Stomach (tissue), 9 donors: ENCODE results near the gene MYH14. TPM values are rescaled to one million over a fixed set of nuclear protein-coding genes. Genes with fewer than 3 reads are reported as not detected.

Source experiments
- DNase-seq, 2 donors: peaks; one replicate each; pipeline versions ENCODE4 v3.0.0 to v3.0.0-alpha.2; 2013 to 2019
- H3K27ac ChIP-seq, 5 donors: fragments of 200-600 bp in 4 of 5; sonication (generic) in 4 of 5; one replicate each; pipeline ENCODE4 v1.5.1; 2013 to 2019; ENCODE audit warnings: mild to moderate bottlenecking in 1 of 5, moderate library complexity in 1 of 5
- H3K27me3 ChIP-seq, 3 donors: fragments of 200-600 bp; sonication (generic); one replicate each; pipeline ENCODE4 v1.5.1; 2017 to 2019; ENCODE audit warnings: mixed run types in 1 of 3
- H3K36me3 ChIP-seq, 4 donors: fragments of 200-600 bp; sonication (generic); 1 replicate in 3 of 4; 2 replicates in 1 of 4; pipeline ENCODE4 v1.5.1; 2016 to 2019
- H3K4me1 ChIP-seq, 4 donors: fragments of 200-600 bp; sonication (generic); one replicate each; pipeline ENCODE4 v1.5.1; 2016 to 2019
- H3K4me3 ChIP-seq, 4 donors: fragments of 200-600 bp; sonication (generic) in 3 of 4; one replicate each; pipeline ENCODE4 v1.5.1; 2016 to 2019; ENCODE audit warnings: mild to moderate bottlenecking in 1 of 4
- H3K9me3 ChIP-seq, 4 donors: fragments of 200-600 bp; sonication (generic); one replicate each; pipeline ENCODE4 v1.5.1; 2016 to 2019
- CTCF ChIP-seq, 7 experiments: fragments of 450-650 bp in 4 of 7; fragments of 200-600 bp in 3 of 7; sonication (generic) in 3 of 7; IDR thresholded peaks; one replicate each; pipeline ENCODE4 v1.5.1; 2016 to 2019; ENCODE audit warnings: antibody characterized with exemption in 7 of 7, control low read depth in 2 of 7, mild to moderate bottlenecking in 1 of 7
- EP300 ChIP-seq: sonication (generic); formaldehyde crosslinking; IDR thresholded peaks from one replicate; pipeline ENCODE4 v1.6.1; 2017; ENCODE audit warnings: antibody characterized with exemption
- POLR2A ChIP-seq, 4 donors: fragments of 450-650 bp; IDR thresholded peaks; one replicate each; pipeline ENCODE4 v1.6.1; 2016; ENCODE audit warnings: antibody characterized with exemption in 4 of 4, control low read depth in 2 of 4, mild to moderate bottlenecking in 1 of 4, moderate library complexity in 1 of 4
- POLR2AphosphoS5 ChIP-seq, 3 donors: sonication (generic); formaldehyde crosslinking; IDR thresholded peaks; one replicate each; pipeline ENCODE4 v1.6.1; 2016; ENCODE audit warnings: antibody characterized with exemption in 3 of 3
- WGBS, 5 donors: extraction: QIAGEN DNeasy Blood & Tissue Kit in 3 of 5; methylation state at CpG; one replicate each; pipeline versions ENCODE4 v1.1.5 to v1.1.7; 2013 to 2018; 5-methylcytosine and 5-hydroxymethylcytosine counted together
- intact Hi-C: fragments of 100-400 bp; cut with DNase I; formaldehyde crosslinking; loops from one replicate; pipeline ENCODE4 v1.15.1; 2023; ENCODE audit warnings: low total_unique reads
- polyA plus RNA-seq, 3 donors: library from polyadenylated mRNA; stranded (reverse); fragments of 200-250 nt; gene quantifications; one replicate each; pipeline ENCODE4 v1.2.3, GENCODE V29; 2013
- total RNA-seq, 5 donors: library from RNA; depleted of rRNA; stranded (reverse); fragments of >200 nt; gene quantifications; one replicate each; pipeline versions ENCODE4 v1.1.0 to v1.2.3, GENCODE V29; 2014 to 2016
- donor health status: healthy with polysubstance abuse.
- donor health status: Bipolar disorder and iron deficiency.
- donor health status: healthy.

The MYH14 gene
- total and polyA plus RNA-seq, 8 donors = 21.6 to 392 (median 43.4) TPM

- Histone ChIP-seq H3K27ac (no peak overlapping the region), H3K36me3 (peaks cover 11 to 83% (median 64%) of the 10 kb centered on the region in 4 donors), H3K4me1 (no peaks in the 10 kb centered on the region), H3K9me3 (peaks cover 0 to 22% (median 17%) of the 10 kb centered on the region in 4 donors), H3K4me3 (no peak overlapping the region), H3K27me3 (peaks cover 0 to 6% (median 0%) of the 10 kb centered on the region in 3 donors)
- DNase-seq = no peak
- TF ChIP-seq CTCF (IDR thresholded peaks at IDR 0.05) (no peak), POLR2AphosphoS5 (IDR thresholded peaks at IDR 0.05) (no peak), EP300 (no peak), POLR2A (IDR thresholded peaks at IDR 0.05) (no peak)
- intact Hi-C loops = no loop called here
- WGBS, 5 donors = 75 to 86% (median 80%) methylated on average over 15 to 16 of the region's 16 CpGs
These were observed 46.2 kb downstream of the MYH14 start for GRCh38 chr19:50249636-50250035.

DNA sequence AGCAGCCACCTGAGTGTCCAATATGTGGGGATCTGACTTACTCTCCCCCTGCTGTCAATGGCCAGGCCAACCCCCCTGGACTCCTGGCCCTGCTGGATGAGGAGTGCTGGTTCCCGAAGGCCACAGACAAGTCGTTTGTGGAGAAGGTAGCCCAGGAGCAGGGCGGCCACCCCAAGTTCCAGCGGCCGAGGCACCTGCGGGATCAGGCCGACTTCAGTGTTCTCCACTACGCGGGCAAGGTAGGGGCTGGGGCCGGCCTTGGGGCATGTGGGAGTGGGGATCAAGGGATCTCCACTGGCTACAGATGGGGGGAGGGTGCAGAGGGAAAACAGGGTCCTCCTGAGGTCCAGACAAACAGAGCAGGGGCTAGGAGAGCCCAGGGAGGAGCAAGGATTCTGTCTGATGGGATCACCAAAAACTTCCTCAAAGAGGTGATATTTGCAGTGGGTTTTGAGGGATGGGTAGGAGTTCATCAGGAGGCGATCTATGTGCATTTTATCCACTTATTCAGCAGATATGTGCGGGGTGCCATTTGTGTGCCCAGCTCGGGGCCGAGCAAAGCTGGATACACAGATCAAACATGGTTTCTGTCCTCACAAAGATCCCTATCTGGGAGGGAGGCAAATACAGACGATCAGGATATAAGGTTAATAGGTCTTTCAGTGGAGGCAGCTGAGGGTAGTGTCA is 47.2 kb downstream of the MYH14 start:
- intact Hi-C loops = no loop called here
- H3K27ac ChIP-seq = no peak overlapping the region
- peaks cover 11 to 85% (median 69%) of the 10 kb centered on the region in 4 donors for H3K36me3 ChIP-seq
- no peak for TF ChIP-seq CTCF (IDR thresholded peaks at IDR 0.05)
- no peak for TF ChIP-seq POLR2AphosphoS5 (IDR thresholded peaks at IDR 0.05)
- no peak for TF ChIP-seq EP300
- no peak for TF ChIP-seq POLR2A (IDR thresholded peaks at IDR 0.05)
- DNase-seq = no peak
- 90 to 96% (median 92%) methylated on average over 15 of the region's 15 CpGs for WGBS, 5 donors
- no peak overlapping the region for H3K4me3 ChIP-seq
- H3K27me3 ChIP-seq = peaks cover 0 to 6% (median 0%) of the 10 kb centered on the region in 3 donors
- peaks cover 0 to 22% (median 17%) of the 10 kb centered on the region in 4 donors for H3K9me3 ChIP-seq
- no peaks in the 10 kb centered on the region for H3K4me1 ChIP-seq

DNA sequence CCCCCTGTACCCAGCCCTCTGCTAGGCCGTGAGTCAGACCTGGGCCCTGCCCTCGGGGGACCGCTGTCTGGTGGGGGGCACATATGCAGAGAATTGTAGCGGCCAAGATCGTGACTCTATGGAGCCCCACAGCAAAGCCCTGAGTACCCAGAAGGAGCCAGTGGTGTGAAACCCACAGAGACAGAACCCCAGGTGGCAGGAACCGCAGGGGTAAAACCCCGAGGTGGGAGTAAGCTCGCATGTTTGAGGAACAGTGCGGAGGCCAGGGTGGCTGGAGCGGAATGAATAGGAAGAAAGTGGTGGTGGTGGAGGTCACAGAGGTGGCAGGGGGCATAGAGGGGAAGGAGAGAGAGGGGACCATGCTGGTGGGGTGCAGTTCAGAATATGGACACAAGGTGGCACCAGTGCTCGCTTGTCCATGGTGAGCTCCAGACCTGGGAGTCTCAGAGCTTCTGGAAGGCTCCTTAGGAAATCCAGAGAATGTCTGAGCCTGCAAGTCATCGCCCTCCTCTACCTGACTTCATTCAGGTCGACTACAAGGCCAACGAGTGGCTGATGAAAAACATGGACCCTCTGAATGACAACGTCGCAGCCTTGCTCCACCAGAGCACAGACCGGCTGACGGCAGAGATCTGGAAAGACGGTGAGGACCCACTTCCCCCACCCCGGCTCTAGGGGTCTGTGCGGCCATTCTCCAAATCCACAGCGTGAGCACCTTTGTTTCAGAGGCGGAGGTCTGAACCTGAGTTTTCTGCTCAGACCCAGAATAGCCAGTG is 48.9 kb downstream of the MYH14 start:
- H3K36me3 ChIP-seq = peaks cover 11 to 90% (median 74%) of the 10 kb centered on the region in 4 donors
- H3K4me1 ChIP-seq = no peaks in the 10 kb centered on the region
- H3K9me3 ChIP-seq = peaks cover 0 to 22% (median 17%) of the 10 kb centered on the region in 4 donors
- no peak overlapping the region for H3K27ac ChIP-seq
- H3K4me3 ChIP-seq = no peak overlapping the region
- 92 to 95% (median 94%) methylated on average over 23 of the region's 23 CpGs for WGBS, 5 donors
- intact Hi-C loops = no loop called here
- peak in 1 of 2 donors; percentile 15 for DNase-seq
- TF ChIP-seq EP300 (no peak), POLR2A (IDR thresholded peaks at IDR 0.05) (no peak), POLR2AphosphoS5 (IDR thresholded peaks at IDR 0.05) (no peak), CTCF (IDR thresholded peaks at IDR 0.05) (peak in 4 of 7 experiments; percentile 40 to 66 (median 42))
- H3K27me3 ChIP-seq = no peaks in the 10 kb centered on the region

GRCh38 chr19:50252887-50253268 is 49.5 kb downstream of the MYH14 start:
- no peak for TF ChIP-seq POLR2AphosphoS5 (IDR thresholded peaks at IDR 0.05)
- TF ChIP-seq POLR2A (IDR thresholded peaks at IDR 0.05) = no peak
- no peak for TF ChIP-seq EP300
- TF ChIP-seq CTCF (IDR thresholded peaks at IDR 0.05) = no peak
- no peak overlapping the region for H3K4me3 ChIP-seq
- DNase-seq = no peak
- no peak overlapping the region for H3K27ac ChIP-seq
- WGBS, 5 donors = 88 to 93% (median 92%) methylated on average over 5 of the region's 5 CpGs
- no peaks in the 10 kb centered on the region for H3K27me3 ChIP-seq
- intact Hi-C loops = no loop called here
- peaks cover 11 to 94% (median 78%) of the 10 kb centered on the region in 4 donors for H3K36me3 ChIP-seq
- H3K9me3 ChIP-seq = peaks cover 0 to 22% (median 17%) of the 10 kb centered on the region in 4 donors
- H3K4me1 ChIP-seq = no peaks in the 10 kb centered on the region
